ENCODE results near the gene LRRC8A.

- TF ChIP-seq YY1 (IDR thresholded peaks at IDR 0.05; ENCODE audit: extremely low read depth, insufficient replicate concordance, low read depth, low read length) (no peak), CTCF (IDR thresholded peaks at IDR 0.05 in 2 of 3, conservative IDR thresholded peaks at IDR 0.05 in 1 of 3; ENCODE audit: borderline replicate concordance in 1 of 3, insufficient read depth in 1 of 3, low read depth in 2 of 3, low read length in 2 of 3) (no peak), POLR2A (IDR thresholded peaks at IDR 0.05; ENCODE audit: borderline replicate concordance, extremely low read depth, insufficient read depth, insufficient read length) (no peak), POLR2AphosphoS5 (IDR thresholded peaks at IDR 0.05; ENCODE audit: low read depth, low read length) (no peak), EZH2 (IDR thresholded peaks at IDR 0.05) (no peak), SIN3A (IDR thresholded peaks at IDR 0.05; ENCODE audit: low read depth) (no peak), ZNF274 (IDR thresholded peaks at IDR 0.05; ENCODE audit: low read depth, low read length) (no peak), JUND (IDR thresholded peaks at IDR 0.05) (no peak), RAD21 (IDR thresholded peaks at IDR 0.05; ENCODE audit: low read depth) (no peak)
- TF ChIP-seq, protein P1, sequence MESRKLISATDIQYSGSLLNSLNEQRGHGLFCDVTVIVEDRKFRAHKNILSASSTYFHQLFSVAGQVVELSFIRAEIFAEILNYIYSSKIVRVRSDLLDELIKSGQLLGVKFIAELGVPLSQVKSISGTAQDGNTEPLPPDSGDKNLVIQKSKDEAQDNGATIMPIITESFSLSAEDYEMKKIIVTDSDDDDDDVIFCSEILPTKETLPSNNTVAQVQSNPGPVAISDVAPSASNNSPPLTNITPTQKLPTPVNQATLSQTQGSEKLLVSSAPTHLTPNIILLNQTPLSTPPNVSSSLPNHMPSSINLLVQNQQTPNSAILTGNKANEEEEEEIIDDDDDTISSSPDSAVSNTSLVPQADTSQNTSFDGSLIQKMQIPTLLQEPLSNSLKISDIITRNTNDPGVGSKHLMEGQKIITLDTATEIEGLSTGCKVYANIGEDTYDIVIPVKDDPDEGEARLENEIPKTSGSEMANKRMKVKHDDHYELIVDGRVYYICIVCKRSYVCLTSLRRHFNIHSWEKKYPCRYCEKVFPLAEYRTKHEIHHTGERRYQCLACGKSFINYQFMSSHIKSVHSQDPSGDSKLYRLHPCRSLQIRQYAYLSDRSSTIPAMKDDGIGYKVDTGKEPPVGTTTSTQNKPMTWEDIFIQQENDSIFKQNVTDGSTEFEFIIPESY (IDR thresholded peaks at IDR 0.05; ENCODE audit: extremely low read depth, insufficient replicate concordance, low read length) = no peak
- TF ChIP-seq, protein P2, sequence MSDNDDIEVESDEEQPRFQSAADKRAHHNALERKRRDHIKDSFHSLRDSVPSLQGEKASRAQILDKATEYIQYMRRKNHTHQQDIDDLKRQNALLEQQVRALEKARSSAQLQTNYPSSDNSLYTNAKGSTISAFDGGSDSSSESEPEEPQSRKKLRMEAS (IDR thresholded peaks at IDR 0.05) = no peak
- TF ChIP-seq, protein P3, sequence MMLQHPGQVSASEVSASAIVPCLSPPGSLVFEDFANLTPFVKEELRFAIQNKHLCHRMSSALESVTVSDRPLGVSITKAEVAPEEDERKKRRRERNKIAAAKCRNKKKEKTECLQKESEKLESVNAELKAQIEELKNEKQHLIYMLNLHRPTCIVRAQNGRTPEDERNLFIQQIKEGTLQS (IDR thresholded peaks at IDR 0.05) = no peak
Observed at GRCh38 chr9:128885376-128885775, 3.4 kb downstream of the LRRC8A start.
